Tibial nerve (tissue), 4 donors: Measurements from ENCODE around the gene STAT5B. TPM values are rescaled to one million over a fixed set of nuclear protein-coding genes. Genes with fewer than 3 reads are reported as not detected.

Source experiments
- DNase-seq, 2 donors: peaks; one replicate each; pipeline ENCODE4 v3.0.0-alpha.2; 2019; ENCODE audit warnings: low spot score in 2 of 2
- H3K27ac ChIP-seq, 4 donors: fragments of 200-600 bp; sonication (generic) in 3 of 4; one replicate each; pipeline ENCODE4 v1.5.1; 2017 to 2019; ENCODE audit warnings: mild to moderate bottlenecking in 1 of 4
- H3K27me3 ChIP-seq, 2 donors: fragments of 200-600 bp; sonication (generic) in 1 of 2; one replicate each; pipeline versions ENCODE4 v1.5.1 to v1.6.0; 2017 to 2019
- H3K36me3 ChIP-seq, 3 donors: fragments of 200-600 bp; sonication (generic); one replicate each; pipeline ENCODE4 v1.5.1; 2018 to 2019
- H3K4me1 ChIP-seq, 4 donors: fragments of 200-600 bp; sonication (generic) in 3 of 4; one replicate each; pipeline ENCODE4 v1.5.1; 2017 to 2019
- H3K4me3 ChIP-seq, 4 donors: fragments of 200-600 bp; sonication (generic) in 3 of 4; one replicate each; pipeline ENCODE4 v1.5.1; 2017 to 2019; ENCODE audit warnings: mild to moderate bottlenecking in 1 of 4, moderate library complexity in 1 of 4
- H3K9me3 ChIP-seq, 4 donors: fragments of 200-600 bp; sonication (generic) in 3 of 4; one replicate each; pipeline ENCODE4 v1.5.1; 2017 to 2019
- CTCF ChIP-seq, 5 experiments: fragments of 200-600 bp in 3 of 5; fragments of 450-650 bp in 2 of 5; sonication (generic) in 3 of 5; IDR thresholded peaks; one replicate each; pipeline ENCODE4 v1.5.1; 2016 to 2019; ENCODE audit warnings: antibody characterized with exemption in 5 of 5, mild to moderate bottlenecking in 3 of 5, moderate library complexity in 2 of 5
- EP300 ChIP-seq, 2 donors: sonication (generic); formaldehyde crosslinking; IDR thresholded peaks; one replicate each; pipeline ENCODE4 v1.6.1; 2017; ENCODE audit warnings: antibody characterized with exemption in 2 of 2, mild to moderate bottlenecking in 1 of 2
- POLR2A ChIP-seq, 2 donors: fragments of 450-650 bp; IDR thresholded peaks; one replicate each; pipeline ENCODE4 v1.6.1; 2017; ENCODE audit warnings: antibody characterized with exemption in 2 of 2, mild to moderate bottlenecking in 2 of 2, moderate library complexity in 2 of 2
- WGBS, 2 donors: methylation state at CpG; one replicate each; pipeline ENCODE4 v1.1.5; 2018; 5-methylcytosine and 5-hydroxymethylcytosine counted together
- total RNA-seq, 4 donors: library from RNA; depleted of rRNA; stranded (reverse); fragments of >200 nt; gene quantifications; one replicate each; pipeline ENCODE4 v1.1.0, GENCODE V29; 2016

Gene STAT5B
- total RNA-seq, 4 donors from 2014 or later, result 96.8 to 117 (median 104) TPM

DNA sequence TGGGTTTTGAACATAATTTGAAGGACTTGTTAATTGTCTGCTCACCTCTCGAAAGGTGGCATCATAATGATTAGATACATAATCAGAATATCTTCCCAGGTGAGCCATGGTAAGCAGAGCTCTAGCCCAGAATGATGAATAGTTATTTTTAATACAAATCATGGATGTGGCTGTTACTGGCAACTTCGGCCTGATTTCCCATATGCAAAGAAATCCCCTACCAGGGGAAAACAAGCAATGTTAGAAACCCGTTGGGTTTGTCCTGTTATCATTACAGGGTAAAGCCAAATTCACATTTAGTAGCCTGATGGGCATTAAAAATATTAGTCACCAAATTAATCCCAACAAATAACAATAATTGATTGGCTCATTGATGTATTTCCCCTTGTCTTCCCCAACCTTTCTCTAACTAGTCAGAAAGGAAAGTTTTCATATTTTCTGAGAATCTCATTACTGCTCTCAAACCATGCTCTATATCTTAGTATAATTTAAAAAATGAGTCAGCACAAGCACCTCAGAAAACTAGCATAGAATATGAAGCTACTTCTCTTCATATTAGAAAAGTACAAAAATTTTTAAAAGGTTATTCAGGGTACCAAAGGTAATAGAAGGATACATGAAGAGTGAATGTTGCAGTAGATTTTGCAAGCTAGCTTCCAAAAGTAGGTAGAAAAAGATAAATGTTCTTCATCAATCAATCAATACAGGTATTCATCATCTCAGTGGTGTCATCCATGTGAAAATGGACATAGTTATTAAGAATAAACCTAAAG lies 5.0 kb downstream of the STAT5B start:
- H3K4me3 ChIP-seq, result no peak overlapping the region
- peak overlapping the region in 1 of 4 donors; percentile 8 for H3K27ac ChIP-seq
- TF ChIP-seq POLR2A (IDR thresholded peaks at IDR 0.05) (no peak), CTCF (IDR thresholded peaks at IDR 0.05) (no peak), EP300 (IDR thresholded peaks at IDR 0.05) (no peak)
- no peak for DNase-seq
- no peaks in the 10 kb centered on the region for H3K9me3 ChIP-seq
- no peaks in the 10 kb centered on the region for H3K36me3 ChIP-seq
- peaks cover 0 to 65% (median 27%) of the 10 kb centered on the region in 4 donors for H3K4me1 ChIP-seq
- 91 to 93% methylated on average over 3 of the region's 3 CpGs for WGBS, 2 donors
- H3K27me3 ChIP-seq, result no peaks in the 10 kb centered on the region

DNA sequence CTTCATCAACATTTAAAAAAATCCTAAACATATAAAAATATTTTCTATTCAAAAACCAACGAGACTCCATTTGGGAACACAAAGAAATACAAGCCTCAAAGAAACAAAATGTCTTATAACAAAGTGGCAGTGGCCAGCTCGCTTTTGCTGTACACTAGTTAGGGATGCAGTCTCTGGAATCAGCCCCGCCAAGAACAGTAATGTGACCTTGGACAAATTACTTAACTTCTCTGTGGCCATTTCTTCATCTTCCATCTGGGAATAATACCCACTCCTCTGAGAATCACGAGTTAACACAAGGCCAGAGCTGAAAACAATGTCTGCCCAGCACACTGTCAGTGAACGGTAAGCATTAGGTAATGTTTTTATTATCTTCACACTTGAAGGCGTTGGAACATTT lies 5.6 kb downstream of the STAT5B start:
- H3K4me1 ChIP-seq, result peaks cover 0 to 66% (median 27%) of the 10 kb centered on the region in 4 donors
- TF ChIP-seq CTCF (IDR thresholded peaks at IDR 0.05), result no peak
- TF ChIP-seq POLR2A (IDR thresholded peaks at IDR 0.05), result no peak
- peak in 1 of 2 donors; percentile 19 for TF ChIP-seq EP300 (IDR thresholded peaks at IDR 0.05)
- no peaks in the 10 kb centered on the region for H3K36me3 ChIP-seq
- no peak overlapping the region for H3K4me3 ChIP-seq
- H3K9me3 ChIP-seq, result no peaks in the 10 kb centered on the region
- H3K27ac ChIP-seq, result no peak overlapping the region
- no peaks in the 10 kb centered on the region for H3K27me3 ChIP-seq
- 59 to 61% methylated on average over 6 of the region's 6 CpGs for WGBS, 2 donors
- DNase-seq, result no peak

- TF ChIP-seq EP300 (IDR thresholded peaks at IDR 0.05), result no peak
- no peak for TF ChIP-seq POLR2A (IDR thresholded peaks at IDR 0.05)
- no peak for TF ChIP-seq CTCF (IDR thresholded peaks at IDR 0.05)
- peak overlapping the region in 1 of 4 donors; percentile 13 for H3K27ac ChIP-seq
- no peak overlapping the region for H3K4me3 ChIP-seq
- no peaks in the 10 kb centered on the region for H3K9me3 ChIP-seq
- DNase-seq, result no peak
- peaks cover 0 to 68% (median 27%) of the 10 kb centered on the region in 4 donors for H3K4me1 ChIP-seq
- H3K36me3 ChIP-seq, result no peaks in the 10 kb centered on the region
- H3K27me3 ChIP-seq, result no peaks in the 10 kb centered on the region
- 46 to 52% methylated on average over 4 of the region's 4 CpGs for WGBS, 2 donors
Observed at GRCh38 chr17:42270170-42270535, 6.0 kb downstream of the STAT5B start.

GRCh38 chr17:42268236-42268635 lies 8.0 kb downstream of the STAT5B start:
- H3K36me3 ChIP-seq, result no peaks in the 10 kb centered on the region
- no peaks in the 10 kb centered on the region for H3K27me3 ChIP-seq
- no peak overlapping the region for H3K27ac ChIP-seq
- DNase-seq, result no peak
- TF ChIP-seq CTCF (IDR thresholded peaks at IDR 0.05) (no peak), EP300 (IDR thresholded peaks at IDR 0.05) (no peak), POLR2A (IDR thresholded peaks at IDR 0.05) (no peak)
- 91% methylated on average over 5 of the region's 5 CpGs for WGBS, 2 donors
- no peaks in the 10 kb centered on the region for H3K9me3 ChIP-seq
- peaks cover 0 to 49% (median 13%) of the 10 kb centered on the region in 4 donors for H3K4me1 ChIP-seq
- H3K4me3 ChIP-seq, result no peak overlapping the region

GRCh38 chr17:42266918-42267766 lies 9.0 kb downstream of the STAT5B start:
- Histone ChIP-seq H3K9me3 (no peaks in the 10 kb centered on the region), H3K4me1 (peaks cover 0 to 38% (median 8%) of the 10 kb centered on the region in 4 donors), H3K27ac (no peak overlapping the region), H3K27me3 (no peaks in the 10 kb centered on the region), H3K4me3 (no peak overlapping the region), H3K36me3 (no peaks in the 10 kb centered on the region)
- WGBS, 2 donors, result 58 to 67% methylated on average over 9 of the region's 9 CpGs
- TF ChIP-seq EP300 (IDR thresholded peaks at IDR 0.05), result no peak
- no peak for TF ChIP-seq POLR2A (IDR thresholded peaks at IDR 0.05)
- TF ChIP-seq CTCF (IDR thresholded peaks at IDR 0.05), result no peak
- DNase-seq, result no peak
